SKM-1 treated with dmso at 0.1 percent for 144 hours (cell line): ENCODE data around the gene FAM174C.
"Not testable (repeated sequence)": the region's sequence is repeated elsewhere in the genome, so short reads cannot be mapped to it uniquely, and the experiment has no call there.

ENCODE experiments used
- DNase-seq: peaks from one replicate; lab custom pipeline; 2025; ENCODE audit not compliant: unreplicated experiment; lab: John Stamatoyannopoulos, UW

FAM174C gene

GRCh38 chr19:1296575-1297271, 21.4 kb downstream of the FAM174C start:
- DNase-seq = no peak

- no peak for DNase-seq
Observed at GRCh38 chr19:1298235-1298634, 22.9 kb downstream of the FAM174C start.

GRCh38 chr19:1299801-1300200, 24.5 kb downstream of the FAM174C start:
- DNase-seq = no peak

- DNase-seq = no peak
Observed at GRCh38 chr19:1300744-1301490, 25.6 kb downstream of the FAM174C start.

GRCh38 chr19:1302533-1303239, 27.4 kb downstream of the FAM174C start:
- DNase-seq = no peak

GRCh38 chr19:1304197-1304924, 29.0 kb downstream of the FAM174C start:
- no peak for DNase-seq

GRCh38 chr19:1305354-1305753, 30.0 kb downstream of the FAM174C start:
- DNase-seq = not testable (repeated sequence)

GRCh38 chr19:1307320-1307719, 32.0 kb downstream of the FAM174C start:
- DNase-seq = no peak

- DNase-seq = no peak
Observed at GRCh38 chr19:1307755-1308303, 32.5 kb downstream of the FAM174C start.

GRCh38 chr19:1308718-1309117, 33.4 kb downstream of the FAM174C start:
- no peak for DNase-seq

GRCh38 chr19:1309977-1310852, 34.9 kb downstream of the FAM174C start:
- no peak for DNase-seq

GRCh38 chr19:1310853-1311180, 35.5 kb downstream of the FAM174C start:
- no peak for DNase-seq

- no peak for DNase-seq
Observed at GRCh38 chr19:1311543-1312091, 36.3 kb downstream of the FAM174C start.

- DNase-seq = no peak
Observed at GRCh38 chr19:1312767-1313694, 37.7 kb downstream of the FAM174C start.

- no peak for DNase-seq
Observed at GRCh38 chr19:1313695-1314613, 38.6 kb downstream of the FAM174C start.

- no peak for DNase-seq
Observed at GRCh38 chr19:1315470-1316166, 40.3 kb downstream of the FAM174C start.

- DNase-seq = no peak
Observed at GRCh38 chr19:1316466-1316865, 41.1 kb downstream of the FAM174C start.
